ENCODE measurements around the gene SNCAIP. TPM values are rescaled to one million over a fixed set of nuclear protein-coding genes. Genes with fewer than 3 reads are reported as not detected.

Gene SNCAIP
- total RNA-seq, 4 donors from 2014 or later, result 0.83 to 4.2 (median 2.9) TPM

GRCh38 chr5:122400938-122401337, 88.9 kb downstream of the SNCAIP start:
- intact Hi-C loops (cut with DNase I), result no loop called here
- DNase-seq (ENCODE audit: extremely low spot score), result no peak
- Histone ChIP-seq H3K27ac (replicated peaks in 1 of 4) (no peak overlapping the region), H3K9me3 (no peaks in the 10 kb centered on the region), H3K36me3 (no peaks in the 10 kb centered on the region), H3K27me3 (no peaks in the 10 kb centered on the region), H3K4me1 (no peaks in the 10 kb centered on the region), H3K4me3 (no peak overlapping the region)
- 100% methylated on average over 1 of the region's 1 CpG for WGBS
- TF ChIP-seq POLR2A (IDR thresholded peaks at IDR 0.05; ENCODE audit: low read depth) (no peak), POLR2AphosphoS5 (IDR thresholded peaks at IDR 0.05) (no peak), EP300 (IDR thresholded peaks at IDR 0.05) (no peak)
- TF ChIP-seq, protein P1, sequence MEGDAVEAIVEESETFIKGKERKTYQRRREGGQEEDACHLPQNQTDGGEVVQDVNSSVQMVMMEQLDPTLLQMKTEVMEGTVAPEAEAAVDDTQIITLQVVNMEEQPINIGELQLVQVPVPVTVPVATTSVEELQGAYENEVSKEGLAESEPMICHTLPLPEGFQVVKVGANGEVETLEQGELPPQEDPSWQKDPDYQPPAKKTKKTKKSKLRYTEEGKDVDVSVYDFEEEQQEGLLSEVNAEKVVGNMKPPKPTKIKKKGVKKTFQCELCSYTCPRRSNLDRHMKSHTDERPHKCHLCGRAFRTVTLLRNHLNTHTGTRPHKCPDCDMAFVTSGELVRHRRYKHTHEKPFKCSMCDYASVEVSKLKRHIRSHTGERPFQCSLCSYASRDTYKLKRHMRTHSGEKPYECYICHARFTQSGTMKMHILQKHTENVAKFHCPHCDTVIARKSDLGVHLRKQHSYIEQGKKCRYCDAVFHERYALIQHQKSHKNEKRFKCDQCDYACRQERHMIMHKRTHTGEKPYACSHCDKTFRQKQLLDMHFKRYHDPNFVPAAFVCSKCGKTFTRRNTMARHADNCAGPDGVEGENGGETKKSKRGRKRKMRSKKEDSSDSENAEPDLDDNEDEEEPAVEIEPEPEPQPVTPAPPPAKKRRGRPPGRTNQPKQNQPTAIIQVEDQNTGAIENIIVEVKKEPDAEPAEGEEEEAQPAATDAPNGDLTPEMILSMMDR (IDR thresholded peaks at IDR 0.05), result no peak

DNA sequence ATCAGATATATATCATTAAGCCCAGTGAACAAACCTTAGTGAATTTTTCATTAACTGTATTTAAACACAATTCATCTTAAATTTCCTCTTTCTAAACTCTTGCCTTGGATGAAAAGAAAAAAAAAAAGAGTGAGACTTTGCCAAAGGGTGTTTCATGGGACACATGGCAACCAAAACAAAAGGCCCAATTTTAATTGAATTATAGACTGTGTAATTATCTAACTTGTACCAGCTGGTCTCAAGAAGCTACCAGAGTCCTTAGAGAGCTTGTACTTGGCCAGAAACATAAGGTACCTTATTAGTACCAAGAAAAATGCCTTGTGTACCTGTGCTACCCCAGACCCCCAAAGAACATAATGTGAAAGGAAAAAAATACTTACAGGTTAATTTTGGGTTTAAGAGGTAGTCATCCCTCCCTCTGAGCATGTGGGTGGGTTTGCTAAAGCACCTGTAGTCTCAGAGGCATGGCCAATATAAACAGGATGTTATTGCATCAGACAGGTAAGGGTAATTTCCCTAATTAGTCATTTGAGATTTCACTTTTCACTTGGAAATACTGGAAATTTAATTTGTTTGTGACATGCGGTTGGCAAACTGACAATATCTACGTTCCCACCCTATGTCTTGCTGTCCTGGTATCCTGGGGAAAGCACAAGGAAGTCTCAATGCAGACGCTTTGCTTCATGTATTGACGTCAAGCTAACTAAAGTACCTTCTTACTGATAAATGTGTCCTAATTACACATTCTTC, 90.1 kb downstream of the SNCAIP start:
- Histone ChIP-seq H3K36me3 (no peaks in the 10 kb centered on the region), H3K27me3 (no peaks in the 10 kb centered on the region), H3K9me3 (no peaks in the 10 kb centered on the region), H3K4me3 (no peak overlapping the region), H3K4me1 (no peaks in the 10 kb centered on the region), H3K27ac (replicated peaks in 1 of 4) (no peak overlapping the region)
- intact Hi-C loops (cut with DNase I), result no loop called here
- TF ChIP-seq EP300 (IDR thresholded peaks at IDR 0.05), result no peak
- TF ChIP-seq, protein P1 (IDR thresholded peaks at IDR 0.05), result no peak
- TF ChIP-seq POLR2A (IDR thresholded peaks at IDR 0.05; ENCODE audit: low read depth), result no peak
- TF ChIP-seq POLR2AphosphoS5 (IDR thresholded peaks at IDR 0.05), result no peak
- no peak for DNase-seq (ENCODE audit: extremely low spot score)
- 87% methylated on average over 4 of the region's 4 CpGs for WGBS

- WGBS, result 92% methylated on average over 6 of the region's 6 CpGs
- Histone ChIP-seq H3K4me3 (no peak overlapping the region), H3K4me1 (no peaks in the 10 kb centered on the region), H3K27me3 (no peaks in the 10 kb centered on the region), H3K9me3 (no peaks in the 10 kb centered on the region), H3K36me3 (no peaks in the 10 kb centered on the region), H3K27ac (replicated peaks in 1 of 4) (no peak overlapping the region)
- TF ChIP-seq POLR2A (IDR thresholded peaks at IDR 0.05; ENCODE audit: low read depth) (no peak), EP300 (IDR thresholded peaks at IDR 0.05) (no peak), POLR2AphosphoS5 (IDR thresholded peaks at IDR 0.05) (no peak)
- TF ChIP-seq, protein P1 (IDR thresholded peaks at IDR 0.05), result no peak
- intact Hi-C loops (cut with DNase I), result no loop called here
- DNase-seq (ENCODE audit: extremely low spot score), result no peak
These were observed 91.1 kb downstream of the SNCAIP start for GRCh38 chr5:122402955-122403685.

DNA sequence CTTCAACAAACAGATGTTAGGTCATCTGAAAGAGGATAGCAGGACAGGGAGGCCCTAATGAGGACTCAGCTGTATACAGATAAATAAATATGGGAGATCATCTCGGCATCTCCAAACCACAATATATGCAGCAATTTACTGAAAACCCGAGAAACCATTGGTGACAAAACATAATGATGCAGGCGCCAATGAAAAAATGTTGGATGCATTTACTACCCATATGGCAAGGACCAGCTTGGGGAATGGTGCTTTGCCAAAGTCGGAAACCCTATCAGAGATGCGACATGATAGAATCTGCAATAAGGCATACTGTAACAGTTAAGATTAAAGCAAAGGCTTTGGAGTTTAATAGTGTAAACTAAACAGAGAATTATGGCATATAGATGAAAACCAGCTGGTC, 92.0 kb downstream of the SNCAIP start:
- 96% methylated on average over 5 of the region's 5 CpGs for WGBS
- no peak overlapping the region for H3K27ac ChIP-seq (replicated peaks in 1 of 4)

More for the DNA sequence above, 92.0 kb downstream of the SNCAIP start:
- intact Hi-C loops (cut with DNase I), result no loop called here
- Histone ChIP-seq H3K9me3 (no peaks in the 10 kb centered on the region), H3K4me1 (peaks cover 0 to 4% (median 0%) of the 10 kb centered on the region in 4 donors), H3K4me3 (no peak overlapping the region), H3K36me3 (no peaks in the 10 kb centered on the region), H3K27me3 (no peaks in the 10 kb centered on the region)
- TF ChIP-seq EP300 (IDR thresholded peaks at IDR 0.05) (no peak), POLR2A (IDR thresholded peaks at IDR 0.05; ENCODE audit: low read depth) (no peak), POLR2AphosphoS5 (IDR thresholded peaks at IDR 0.05) (no peak)
- TF ChIP-seq, protein P1 (IDR thresholded peaks at IDR 0.05), result no peak
- no peak for DNase-seq (ENCODE audit: extremely low spot score)
